HG02884 (cell line): ENCODE measurements around the gene FHIT.

Experiments
- ATAC-seq: cut with Tn5 transposase; IDR thresholded peaks from one replicate; pipeline ENCODE4 v1.9.1; 2021; ENCODE audit warnings: mild to moderate bottlenecking, moderate library complexity; ENCODE audit not compliant: unreplicated experiment

FHIT gene

DNA sequence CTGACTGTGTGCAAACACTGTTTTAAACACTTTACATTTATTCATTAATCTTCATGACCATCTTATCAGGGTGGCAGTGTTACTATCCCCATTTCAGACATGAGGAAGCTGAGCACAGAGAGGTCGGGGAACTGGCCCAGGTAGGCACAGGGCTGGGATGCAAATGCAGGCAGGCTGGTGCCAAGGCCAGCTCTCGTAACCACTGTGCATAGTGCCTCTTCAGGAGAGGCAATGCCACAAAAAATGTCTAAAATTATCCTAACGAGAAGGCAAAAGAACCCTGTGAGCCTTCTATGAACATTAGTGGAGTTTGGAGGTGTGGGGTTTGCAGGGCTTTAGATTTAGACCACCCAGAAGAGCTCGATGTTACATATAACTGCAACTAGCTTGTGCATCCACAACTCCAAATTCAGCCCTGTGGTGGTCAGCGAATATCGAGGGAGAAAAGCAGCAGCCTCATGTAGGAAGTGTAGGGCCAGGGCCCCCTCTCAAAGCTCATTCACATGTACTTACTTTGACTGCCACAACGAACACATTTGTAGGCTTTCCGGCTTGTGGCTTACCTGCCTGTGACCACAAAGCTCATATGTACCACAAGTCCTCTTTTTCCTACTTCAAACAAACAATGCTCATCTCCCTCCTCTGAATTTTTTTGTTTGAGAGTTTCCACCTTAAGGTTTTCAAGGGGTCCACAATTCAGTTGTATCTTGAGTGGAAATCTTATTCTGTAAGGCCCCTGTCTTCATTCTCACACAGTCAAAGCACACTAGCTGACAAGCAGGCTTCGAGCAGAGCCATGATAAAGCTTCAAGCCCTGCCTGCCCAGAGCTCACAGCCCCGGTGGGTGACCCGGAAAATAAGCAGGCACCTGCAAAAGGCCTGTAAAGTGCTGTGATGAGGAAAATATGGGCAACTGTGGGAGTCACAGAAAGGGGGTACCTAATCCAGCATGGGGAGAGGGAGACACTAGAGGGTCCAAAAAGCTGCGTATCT lies 1478.5 kb downstream of the FHIT start:
- no peak for ATAC-seq

DNA sequence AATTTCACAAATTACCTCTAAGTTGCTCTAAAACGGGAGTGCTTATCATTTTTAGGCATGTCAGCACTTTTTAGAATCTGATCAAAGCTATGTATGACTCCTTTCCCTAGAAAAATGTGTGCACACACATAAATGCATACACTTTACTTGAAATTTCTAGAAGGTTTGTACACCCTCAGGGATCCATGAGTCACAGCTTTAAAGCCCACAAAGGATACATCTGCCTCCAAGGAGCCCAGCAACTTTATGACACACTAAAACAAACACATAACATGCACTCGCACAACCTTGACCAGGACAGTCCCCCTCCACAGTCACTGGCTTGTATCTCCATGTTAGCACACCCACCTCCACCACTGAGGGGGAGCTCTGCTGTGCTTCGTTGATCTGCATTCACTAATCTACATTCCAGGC lies 1479.5 kb downstream of the FHIT start:
- no peak for ATAC-seq

DNA sequence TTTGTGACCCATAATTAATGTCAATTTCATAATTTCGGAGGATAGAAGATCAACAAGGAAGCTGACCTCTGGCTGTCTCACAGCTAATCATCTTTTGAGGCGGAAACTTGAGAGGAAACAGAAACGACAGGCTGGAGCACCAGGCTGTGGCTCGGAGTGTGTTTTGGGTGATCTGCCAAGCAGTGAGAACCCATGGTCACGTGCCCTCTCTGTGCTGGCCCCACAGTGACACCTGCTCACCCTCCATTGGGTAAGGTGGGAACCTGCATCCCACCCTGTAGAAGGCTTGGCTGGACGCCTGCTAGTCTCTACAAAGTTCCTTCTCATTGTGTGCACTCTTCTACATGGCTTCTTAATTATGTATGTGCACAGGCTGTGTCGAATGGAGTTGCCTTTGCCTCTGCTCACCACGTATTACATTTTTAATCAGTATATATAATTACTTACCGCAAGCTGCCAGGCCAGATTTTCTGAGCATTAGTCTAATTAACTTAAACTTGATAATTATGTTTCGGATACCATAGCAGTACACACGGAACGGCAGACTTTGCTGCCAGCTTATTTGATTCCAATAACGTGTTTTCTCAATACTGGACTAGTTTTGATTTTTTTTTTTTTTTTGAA lies 1482.0 kb downstream of the FHIT start:
- ATAC-seq, result no peak

DNA sequence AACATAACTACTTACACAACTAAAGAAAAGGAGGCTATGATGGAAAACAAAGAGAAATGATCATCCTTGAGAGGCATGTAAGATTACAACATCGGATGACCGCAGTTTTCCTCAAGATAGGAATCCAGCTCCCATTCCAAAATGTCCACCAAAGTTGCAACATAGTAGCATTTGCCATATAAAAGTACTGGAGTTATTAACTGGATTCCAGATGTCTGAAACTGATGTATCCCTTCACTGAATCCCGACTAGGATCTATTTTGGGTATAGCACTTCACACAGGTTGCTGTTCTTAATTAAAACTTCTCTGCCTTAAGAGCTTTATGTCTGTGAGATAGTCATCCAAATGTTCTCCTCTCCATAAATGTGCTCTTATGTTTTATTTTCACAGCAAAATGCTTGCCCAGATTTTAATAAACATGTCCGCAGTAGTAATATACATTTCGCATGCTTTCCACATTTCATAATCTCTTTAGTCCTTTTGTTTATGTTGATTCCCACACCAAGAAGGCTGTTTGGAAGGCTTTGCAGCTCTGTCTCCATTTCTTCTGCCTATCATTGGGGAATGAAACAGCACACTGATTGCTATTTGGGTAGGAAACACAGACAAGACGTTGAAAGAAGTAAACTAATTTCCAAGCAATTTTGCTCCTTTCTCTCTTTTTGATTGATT lies 1484.9 kb downstream of the FHIT start:
- no peak for ATAC-seq

DNA sequence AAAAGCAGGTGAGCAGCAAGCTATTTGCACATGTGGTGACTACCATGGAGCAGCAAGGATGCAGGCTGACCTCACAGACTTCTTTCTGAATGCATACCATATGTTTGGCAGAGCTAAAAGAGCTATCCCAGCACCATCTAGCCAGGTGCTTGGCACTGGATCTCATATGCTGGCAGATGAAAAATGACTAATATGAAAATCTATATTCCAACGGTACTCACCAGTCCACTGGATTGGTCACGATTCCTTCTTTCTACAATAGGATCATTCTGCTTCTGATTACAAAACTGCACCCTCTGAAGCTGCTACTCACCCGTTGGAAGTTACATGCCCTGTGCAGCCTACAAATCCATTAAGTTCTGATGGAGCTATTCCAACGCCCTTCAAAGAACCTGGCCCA lies 1487.1 kb downstream of the FHIT start:
- no peak for ATAC-seq

DNA sequence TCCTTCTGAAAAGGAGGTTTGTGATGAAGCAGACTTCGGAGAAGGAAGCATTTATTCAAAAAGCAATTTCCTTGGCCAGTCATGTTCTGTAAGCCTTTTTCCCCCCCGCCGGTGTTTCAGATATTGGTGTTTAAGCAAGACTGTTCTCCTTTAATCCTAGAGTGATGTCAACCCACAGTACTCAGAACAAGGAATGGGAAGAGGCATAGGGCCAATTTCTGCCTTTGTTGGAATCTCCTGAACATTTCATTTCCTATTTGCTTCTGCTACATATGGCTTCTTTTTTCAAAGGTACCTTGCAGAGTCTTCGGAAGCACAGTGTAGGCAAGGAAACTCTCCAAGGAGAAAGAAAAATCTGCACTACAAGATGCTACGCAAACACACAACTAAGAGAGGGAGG lies 1488.3 kb downstream of the FHIT start:
- no peak for ATAC-seq

DNA sequence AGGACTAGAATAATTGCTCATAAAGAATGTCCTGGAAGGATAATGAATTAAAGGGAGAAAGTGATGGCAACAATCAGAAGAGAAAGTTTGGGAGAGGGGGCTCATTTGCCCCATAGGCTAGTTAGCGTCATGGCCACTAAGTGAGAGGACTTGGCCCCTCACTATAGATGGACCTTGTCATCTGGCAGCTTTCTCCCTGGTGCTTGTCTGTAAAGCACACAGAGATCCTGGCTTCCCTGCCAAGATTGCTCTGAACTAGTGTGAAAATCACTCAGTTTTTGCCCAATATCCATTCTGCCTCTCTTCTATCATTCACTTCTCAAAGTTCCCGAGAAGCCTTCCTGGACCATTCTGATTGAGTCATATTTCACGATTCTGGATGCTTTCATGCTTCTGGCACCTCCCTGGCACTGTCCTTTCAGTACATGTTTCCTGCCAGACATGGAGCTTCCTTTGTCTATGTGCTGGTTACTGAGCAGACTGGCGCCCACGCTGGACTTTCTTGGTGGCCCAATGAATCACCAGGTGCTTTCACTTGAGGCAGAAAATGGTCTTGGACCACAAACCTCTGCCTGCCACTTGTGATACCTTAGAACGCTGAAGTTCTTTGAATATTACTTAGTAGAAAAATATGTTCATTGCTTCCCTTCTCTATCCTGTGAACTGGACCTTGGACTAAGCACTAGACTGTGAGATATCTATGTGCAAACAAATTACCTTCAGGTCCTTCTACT lies 1491.8 kb downstream of the FHIT start:
- ATAC-seq, result no peak

DNA sequence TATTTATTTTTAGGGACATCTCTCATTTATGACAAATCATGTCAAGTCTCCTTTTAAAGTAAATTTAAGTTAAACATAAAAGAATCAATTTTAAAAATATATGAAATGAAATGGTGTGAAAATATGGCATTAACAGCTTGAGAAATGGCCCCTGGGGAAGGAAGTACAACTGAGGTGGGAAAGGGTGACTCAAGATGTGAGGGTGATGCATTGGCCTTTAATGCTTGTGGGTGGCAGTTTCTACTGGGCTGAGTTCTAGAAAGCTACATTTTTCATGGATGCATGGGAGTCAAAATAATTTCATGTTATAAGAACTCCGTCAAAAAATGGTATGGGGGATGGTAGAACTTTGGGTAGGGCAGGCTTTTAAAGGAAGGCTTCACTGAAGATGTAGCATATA lies 1492.6 kb downstream of the FHIT start:
- ATAC-seq, result no peak

DNA sequence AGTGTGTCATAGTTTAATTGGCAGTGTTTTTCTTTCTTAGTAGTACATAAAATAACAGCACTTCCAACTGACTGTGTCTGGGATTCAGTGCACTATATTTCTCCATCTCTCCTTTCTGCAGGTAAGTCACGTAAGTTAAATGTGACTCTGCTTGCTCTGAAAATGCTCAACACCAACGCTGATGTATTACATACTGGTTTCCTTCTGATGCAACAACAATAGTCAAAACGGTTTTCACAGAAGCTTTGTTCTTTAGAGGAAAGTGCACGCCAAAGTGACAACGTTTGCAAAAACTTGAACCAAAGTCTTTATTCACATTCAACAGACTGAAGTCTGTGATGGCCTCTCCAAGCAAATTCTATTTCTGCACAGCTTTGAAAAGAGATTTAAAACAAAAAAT lies 1494.3 kb downstream of the FHIT start:
- ATAC-seq, result no peak

DNA sequence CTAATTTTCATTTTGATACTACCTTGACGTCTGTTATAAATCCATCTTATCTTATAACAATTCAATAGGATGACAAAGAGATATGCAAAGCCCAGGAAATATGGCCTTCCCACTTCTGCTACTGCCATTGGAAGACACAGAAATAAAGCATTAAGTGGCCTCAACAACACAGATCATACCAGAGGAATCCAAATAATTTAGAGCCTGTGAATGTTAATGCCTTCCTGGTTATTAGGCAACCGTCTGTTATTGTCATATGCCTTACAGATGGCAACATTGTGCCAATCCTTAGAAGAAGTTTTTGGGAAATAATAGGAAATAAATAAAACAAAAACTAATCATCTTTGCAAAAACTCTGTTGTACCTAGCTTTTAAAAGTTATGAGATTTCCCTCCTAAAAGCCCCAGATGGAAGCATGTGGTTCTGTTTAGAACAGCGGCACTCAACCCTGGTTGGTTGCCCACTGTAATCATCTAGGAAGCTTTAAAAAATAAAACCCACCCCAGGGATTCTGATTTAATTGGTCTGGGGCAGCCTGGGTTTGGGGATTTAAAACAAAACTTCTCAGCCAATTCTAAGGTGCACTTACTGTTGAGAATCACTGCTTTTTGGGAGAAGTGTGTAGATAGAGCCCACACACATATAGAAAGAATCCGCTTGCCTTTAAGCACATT lies 1496.7 kb downstream of the FHIT start:
- ATAC-seq, result no peak

DNA sequence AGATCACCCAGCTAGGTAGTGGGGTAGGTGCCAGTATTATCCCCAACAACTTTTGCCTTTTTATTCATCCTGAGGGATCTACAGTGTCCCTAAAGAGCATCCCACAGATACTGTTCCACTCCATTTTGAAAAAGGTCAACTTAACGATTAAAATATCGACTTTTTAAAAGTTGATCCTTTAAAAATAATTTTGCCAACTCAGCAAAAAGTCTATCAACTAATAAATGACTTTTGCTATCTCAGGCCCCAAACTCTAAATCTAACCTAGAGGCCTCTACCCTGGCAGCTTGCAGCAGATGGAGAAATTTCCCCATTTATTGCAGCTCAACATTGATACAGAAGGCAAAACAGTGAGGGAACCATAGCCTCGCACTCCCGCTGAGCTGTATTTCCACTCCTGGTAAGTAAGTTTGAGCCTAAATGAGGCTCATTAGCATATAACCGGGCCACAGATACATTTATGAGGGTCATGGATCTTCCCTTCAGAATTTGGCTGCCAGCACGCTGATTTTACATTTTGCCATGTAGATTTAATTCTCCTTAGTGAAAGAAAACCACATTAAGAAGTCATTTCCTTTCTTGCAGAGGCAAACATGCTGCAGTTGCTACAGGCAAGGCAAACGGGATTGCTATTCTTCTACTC lies 1497.3 kb downstream of the FHIT start:
- no peak for ATAC-seq

DNA sequence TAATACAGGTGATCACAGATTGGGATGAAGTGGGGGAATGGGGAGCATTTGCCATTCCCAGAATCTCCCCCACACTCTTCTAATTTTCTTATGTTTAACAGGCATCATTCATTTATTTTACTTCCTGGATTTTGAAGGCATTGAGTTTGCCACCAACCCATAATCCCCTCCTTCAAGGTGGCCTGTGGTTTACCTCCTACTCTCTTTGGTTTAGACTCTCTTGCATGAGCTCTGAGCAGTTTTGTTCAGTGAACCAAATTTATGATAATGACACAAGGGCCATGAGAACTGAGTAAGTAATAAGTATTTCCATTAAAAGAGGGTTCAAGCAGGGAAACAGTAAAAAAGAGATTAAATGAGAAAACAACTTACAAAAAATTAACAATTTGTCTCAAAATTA lies 1498.3 kb downstream of the FHIT start:
- ATAC-seq, result no peak

DNA sequence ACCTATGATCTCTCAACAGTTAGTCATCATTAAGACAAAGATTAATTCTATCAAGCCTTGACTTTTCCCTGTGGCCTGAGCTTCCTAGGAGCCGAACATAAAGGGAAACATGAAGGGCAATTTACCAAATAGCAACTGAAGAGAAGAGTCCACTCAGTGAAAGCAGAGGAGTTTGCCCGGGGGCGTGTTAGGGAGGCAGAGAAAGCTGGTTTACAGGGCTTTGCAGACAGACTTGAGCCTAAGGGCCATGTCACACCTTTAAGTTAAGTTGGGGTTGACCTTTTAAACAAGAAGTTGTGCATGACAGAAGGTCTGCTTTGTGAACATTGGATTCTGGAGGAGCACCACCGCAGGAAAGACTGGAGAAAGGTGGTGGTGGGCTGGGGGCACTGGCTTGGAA lies 1499.6 kb downstream of the FHIT start:
- no peak for ATAC-seq

DNA sequence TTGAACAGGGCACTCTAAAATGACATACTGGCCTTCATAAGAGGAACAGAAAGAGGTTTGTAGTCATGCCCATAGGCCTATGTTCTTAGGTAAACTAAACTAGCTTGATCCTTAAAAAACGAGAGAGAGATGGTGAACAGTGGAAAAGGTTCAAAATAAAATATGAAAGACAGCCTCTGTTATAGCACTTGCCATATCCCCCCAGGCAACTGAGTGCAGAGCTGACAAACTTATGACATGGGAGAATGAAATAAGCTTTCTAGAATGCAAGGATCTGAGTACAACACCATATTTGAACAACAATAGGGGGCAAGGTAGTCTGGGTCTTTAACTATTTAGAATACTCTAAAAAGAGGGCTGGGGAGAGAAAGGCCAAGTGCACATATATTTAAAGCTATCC lies 1500.9 kb downstream of the FHIT start:
- ATAC-seq, result no peak

DNA sequence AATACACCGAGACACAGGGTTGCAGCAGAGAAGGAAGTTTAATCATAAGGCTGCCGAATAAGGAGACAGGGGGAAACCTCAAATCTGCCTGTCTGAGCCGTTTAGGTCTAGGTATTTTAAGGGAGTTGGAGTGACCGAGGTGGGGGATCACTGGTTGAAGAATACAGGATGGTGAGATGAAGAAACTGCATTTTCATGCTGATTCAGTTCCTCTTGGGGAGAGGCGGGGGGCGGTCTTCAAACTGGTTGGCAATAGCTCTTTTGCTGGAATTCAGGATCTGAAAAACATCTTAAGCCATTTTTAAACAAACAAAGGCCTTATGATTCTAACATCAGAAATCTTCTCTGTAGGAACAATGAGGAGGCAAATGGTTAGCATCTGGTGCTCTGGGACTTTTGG lies 1502.0 kb downstream of the FHIT start:
- ATAC-seq, result no peak

DNA sequence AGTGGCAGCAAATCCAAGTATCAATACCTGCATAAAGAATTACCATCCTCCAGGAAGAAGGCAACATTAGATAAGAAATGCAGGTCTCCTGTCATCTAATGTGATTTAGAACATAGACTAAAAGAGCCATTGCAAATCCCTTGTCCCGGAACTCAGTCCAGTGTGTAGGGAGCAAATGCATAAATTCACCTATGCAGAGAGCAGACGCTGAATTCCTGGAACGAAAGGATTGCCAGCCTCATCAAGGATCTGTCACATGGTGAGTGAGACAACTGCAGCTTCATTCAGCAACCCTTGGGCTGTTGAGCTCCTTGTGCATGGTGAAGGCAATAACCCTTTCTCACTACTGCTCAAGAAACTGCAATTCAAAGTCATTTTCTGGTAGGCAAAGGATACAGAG lies 1504.7 kb downstream of the FHIT start:
- no peak for ATAC-seq

DNA sequence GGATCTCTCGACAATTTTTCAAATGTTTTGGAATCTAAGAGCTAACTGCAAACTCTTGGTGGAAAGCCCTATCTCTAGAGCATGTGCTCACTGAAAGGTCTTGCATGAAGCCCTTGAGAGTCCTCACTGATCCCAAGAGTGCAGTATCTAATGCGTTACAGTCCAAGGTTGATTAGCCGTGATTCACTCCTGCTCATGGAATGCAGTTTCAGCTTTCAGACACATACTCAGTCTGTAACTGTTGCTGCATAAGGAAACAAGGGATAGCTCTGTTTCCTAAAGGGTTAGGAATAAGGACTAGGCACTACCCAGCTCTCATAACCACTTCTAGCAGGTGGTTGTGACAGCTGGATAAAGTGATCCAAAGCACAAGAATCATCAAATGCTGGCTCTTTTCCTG lies 1514.0 kb downstream of the FHIT start:
- no peak for ATAC-seq

DNA sequence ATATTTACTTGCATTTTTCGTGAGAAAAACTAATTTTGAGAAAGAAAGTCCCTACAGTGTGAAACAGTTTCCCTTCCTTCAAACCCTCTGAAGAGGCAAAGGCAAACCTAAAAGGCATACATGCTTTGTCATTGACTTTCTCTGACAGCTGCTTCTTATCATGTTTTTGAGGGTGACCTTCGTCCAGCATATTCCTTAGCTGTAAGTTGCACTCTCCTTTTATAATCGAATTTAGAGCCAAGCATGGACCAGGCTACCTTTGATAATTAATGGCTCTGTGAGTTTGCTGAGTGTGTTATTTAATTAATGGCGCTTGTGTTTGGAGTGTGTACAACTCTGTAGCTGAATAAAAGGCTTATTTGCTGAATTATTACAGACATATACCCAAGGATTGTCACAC lies 1517.2 kb downstream of the FHIT start:
- no peak for ATAC-seq

DNA sequence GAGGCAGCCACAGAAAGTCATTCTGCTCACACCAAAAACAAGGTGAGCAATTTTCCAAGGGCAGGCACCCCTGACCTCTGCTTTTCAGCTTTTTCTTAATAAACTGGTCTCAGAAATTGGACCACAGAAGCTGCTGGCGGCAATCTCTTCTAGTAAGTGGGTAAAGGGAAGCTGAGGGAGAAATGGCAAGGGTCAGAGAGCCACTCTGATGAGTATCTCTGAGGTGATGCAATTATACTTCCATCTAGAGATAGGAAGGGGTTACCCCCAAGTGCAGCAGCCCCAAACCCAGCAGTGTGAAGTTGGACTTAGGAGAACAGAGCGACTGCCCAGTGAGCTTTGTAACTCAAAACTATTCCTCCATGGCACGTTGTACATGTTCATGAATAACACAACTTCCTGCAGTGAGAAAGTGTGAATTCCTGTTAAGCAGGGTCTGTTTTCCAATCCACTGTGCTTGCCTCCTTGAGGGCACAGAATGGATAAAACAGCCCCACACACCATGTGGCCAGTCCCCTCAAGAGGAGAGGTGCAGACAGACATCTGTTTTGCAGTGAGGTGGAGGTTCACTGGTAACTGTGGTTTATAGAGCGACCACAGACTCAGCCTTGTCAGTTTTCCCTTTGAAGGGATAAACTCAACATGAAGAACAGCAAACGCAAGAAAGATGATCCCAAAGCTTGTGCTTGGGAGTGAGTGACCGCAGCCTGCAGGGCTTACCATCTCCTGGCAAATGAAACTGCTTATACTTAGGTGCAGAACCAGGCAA lies 1518.0 kb downstream of the FHIT start:
- ATAC-seq, result no peak
